HL-60 (cell line): ENCODE data around the gene NCCRP1.

ENCODE experiments used
- CTCF ChIP-seq: IDR thresholded peaks from one replicate; pipeline ENCODE4 v1.5.1; 2011; ENCODE audit warnings: low read length, control low read depth, inconsistent platforms; ENCODE audit not compliant: insufficient read depth
- SPI1 ChIP-seq: IDR thresholded peaks from 2 replicates; pipeline ENCODE4 v1.6.1; 2012; ENCODE audit warnings: low read depth, mild to moderate bottlenecking, borderline replicate concordance

GRCh38 chr19:39172700-39173501, 23.9 kb upstream of the NCCRP1 start:
- no peak for TF ChIP-seq CTCF
- TF ChIP-seq SPI1 = no peak
